ENCODE data around the gene MGRN1. TPM values are rescaled to one million over a fixed set of nuclear protein-coding genes. Genes with fewer than 3 reads are reported as not detected.
"Not testable (repeated sequence)": the region's sequence is repeated elsewhere in the genome, so short reads cannot be mapped to it uniquely, and the experiment has no call there.

MGRN1 gene
- total RNA-seq, 1 donor from 2014 or later = 21.9 TPM

- no peak for DNase-seq (ENCODE audit: low spot score)
Measured at GRCh38 chr16:4728676-4729075, 104.0 kb downstream of the MGRN1 start.

- no peak for DNase-seq (ENCODE audit: low spot score)
Measured at GRCh38 chr16:4729876-4730275, 105.2 kb downstream of the MGRN1 start.

- no peak for DNase-seq (ENCODE audit: low spot score)
Measured at GRCh38 chr16:4733211-4733742, 108.7 kb downstream of the MGRN1 start.

GRCh38 chr16:4733747-4734062 lies 109.1 kb downstream of the MGRN1 start:
- no peak for DNase-seq (ENCODE audit: low spot score)

- DNase-seq (ENCODE audit: low spot score) = peak; percentile 99
Measured at GRCh38 chr16:4734063-4734729, 109.6 kb downstream of the MGRN1 start, which contains the start of the genes ANKS3 and DNAAF8. Gene ANKS3, minus strand, starts transcription at chr16:4734271. Its CDS starts 4,122 bp downstream, at chr16:4730149. Gene DNAAF8, plus strand, starts transcription at chr16:4734537. Its CDS starts 1,978 bp downstream, at chr16:4736515.

- peak; percentile 91 for DNase-seq (ENCODE audit: low spot score)
Measured at GRCh38 chr16:4734730-4735535, 110.3 kb downstream of the MGRN1 start.

GRCh38 chr16:4736546-4736945 lies 111.9 kb downstream of the MGRN1 start:
- no peak for DNase-seq (ENCODE audit: low spot score)

DNA sequence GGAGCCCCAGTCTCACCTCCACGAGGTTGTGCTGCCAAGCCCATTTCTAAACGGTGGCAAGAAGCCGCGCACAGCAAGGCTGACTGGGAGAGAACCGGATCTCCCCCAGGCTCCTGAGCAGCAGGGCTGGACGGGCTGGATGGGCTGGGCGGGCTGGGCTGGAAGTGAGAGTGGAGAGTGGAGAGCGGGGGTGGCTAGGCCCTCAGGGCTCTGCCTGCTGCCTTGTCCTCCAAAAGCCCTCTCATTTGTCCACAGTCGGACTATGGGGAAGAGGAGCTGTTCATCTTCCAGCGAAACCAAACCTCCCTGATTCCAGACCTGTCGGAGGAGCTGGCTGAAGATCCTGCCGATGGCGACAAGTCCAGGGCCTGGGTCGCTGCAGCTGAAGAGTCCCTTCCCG lies 112.9 kb downstream of the MGRN1 start:
- no peak for DNase-seq (ENCODE audit: low spot score)

GRCh38 chr16:4738370-4738769 lies 113.7 kb downstream of the MGRN1 start:
- not testable (repeated sequence) for DNase-seq (ENCODE audit: low spot score)

Other genes starting within 250 kb of the MGRN1 start
- gene CORO7, start 208.2 kb upstream of the MGRN1 start, total RNA-seq (ENCODE audit: insufficient read depth, low replicate concordance) = 53.2 TPM
- 17.1 TPM for gene DNAJA3, start 199.0 kb upstream of the MGRN1 start, total RNA-seq (ENCODE audit: insufficient read depth, low replicate concordance)
- gene NMRAL1, start 150.2 kb upstream of the MGRN1 start, total RNA-seq (ENCODE audit: insufficient read depth, low replicate concordance) = 17.1 TPM
- 32.3 TPM for gene HMOX2, start 148.4 kb upstream of the MGRN1 start, total RNA-seq (ENCODE audit: insufficient read depth, low replicate concordance)
- 7.9 TPM for gene CDIP1, start 86.1 kb upstream of the MGRN1 start, total RNA-seq (ENCODE audit: insufficient read depth, low replicate concordance)
- gene C16orf96, start 68.5 kb upstream of the MGRN1 start, total RNA-seq (ENCODE audit: insufficient read depth, low replicate concordance) = 0.48 TPM
- gene UBALD1, start 9.9 kb upstream of the MGRN1 start, total RNA-seq (ENCODE audit: insufficient read depth, low replicate concordance) = 1.4 TPM
- gene NUDT16L1, start 68.7 kb downstream of the MGRN1 start, total RNA-seq (ENCODE audit: insufficient read depth, low replicate concordance) = 15.9 TPM
- 18.8 TPM for gene ANKS3, start 109.4 kb downstream of the MGRN1 start, total RNA-seq (ENCODE audit: insufficient read depth, low replicate concordance)
- 0.24 TPM for gene DNAAF8, start 109.7 kb downstream of the MGRN1 start, total RNA-seq (ENCODE audit: insufficient read depth, low replicate concordance)
- 14.0 TPM for gene ZNF500, start 142.3 kb downstream of the MGRN1 start, total RNA-seq (ENCODE audit: insufficient read depth, low replicate concordance)
- gene SEPTIN12, start 163.5 kb downstream of the MGRN1 start, total RNA-seq (ENCODE audit: insufficient read depth, low replicate concordance) = not detected
- gene SMIM22, start 170.5 kb downstream of the MGRN1 start, total RNA-seq (ENCODE audit: insufficient read depth, low replicate concordance) = not detected
- gene ROGDI, start 177.8 kb downstream of the MGRN1 start, total RNA-seq (ENCODE audit: insufficient read depth, low replicate concordance) = 27.0 TPM
- gene GLYR1, start 222.5 kb downstream of the MGRN1 start, total RNA-seq (ENCODE audit: insufficient read depth, low replicate concordance) = 28.6 TPM
- 31.3 TPM for gene UBN1, start 222.7 kb downstream of the MGRN1 start, total RNA-seq (ENCODE audit: insufficient read depth, low replicate concordance)

Data from umbilical cord (tissue), 2 donors.